Measurements from ENCODE around the gene TBC1D16.
A peak's percentile ranks its signal among the peaks of the same experiment; 100 is the strongest.

TBC1D16 gene

GRCh38 chr17:79938336-79939093 lies 97.2 kb downstream of the TBC1D16 start:
- no peak overlapping the region for H3K4me3 ChIP-seq (ENCODE audit: low read depth, low read length)
- no peak for TF ChIP-seq CTCF (IDR thresholded peaks at IDR 0.05; ENCODE audit: insufficient read depth, low read depth, low read length, missing control alignments)
- no peak for DNase-seq (ENCODE audit: low read depth)

GRCh38 chr17:79937391-79938335 lies 98.0 kb downstream of the TBC1D16 start:
- no peak for TF ChIP-seq CTCF (IDR thresholded peaks at IDR 0.05; ENCODE audit: insufficient read depth, low read depth, low read length, missing control alignments)
- no peak for DNase-seq (ENCODE audit: low read depth)
- H3K4me3 ChIP-seq (ENCODE audit: low read depth, low read length), result no peak overlapping the region

GRCh38 chr17:79936641-79937381 lies 98.9 kb downstream of the TBC1D16 start:
- H3K4me3 ChIP-seq (ENCODE audit: low read depth, low read length), result no peak overlapping the region
- no peak for TF ChIP-seq CTCF (IDR thresholded peaks at IDR 0.05; ENCODE audit: insufficient read depth, low read depth, low read length, missing control alignments)
- DNase-seq (ENCODE audit: low read depth), result peak; percentile 29

- no peak overlapping the region for H3K4me3 ChIP-seq (ENCODE audit: low read depth, low read length)
- TF ChIP-seq CTCF (IDR thresholded peaks at IDR 0.05; ENCODE audit: insufficient read depth, low read depth, low read length, missing control alignments), result no peak
- DNase-seq (ENCODE audit: low read depth), result no peak
These were observed 99.6 kb downstream of the TBC1D16 start for GRCh38 chr17:79936050-79936449.

- H3K4me3 ChIP-seq (ENCODE audit: low read depth, low read length), result no peak overlapping the region
- TF ChIP-seq CTCF (IDR thresholded peaks at IDR 0.05; ENCODE audit: insufficient read depth, low read depth, low read length, missing control alignments), result no peak
- DNase-seq (ENCODE audit: low read depth), result no peak
These were observed 100.3 kb downstream of the TBC1D16 start for GRCh38 chr17:79935197-79935885.

- no peak for DNase-seq (ENCODE audit: low read depth)
- H3K4me3 ChIP-seq (ENCODE audit: low read depth, low read length), result no peak overlapping the region
- no peak for TF ChIP-seq CTCF (IDR thresholded peaks at IDR 0.05; ENCODE audit: insufficient read depth, low read depth, low read length, missing control alignments)
These were observed 101.1 kb downstream of the TBC1D16 start for GRCh38 chr17:79934653-79934970.
